Mesenchymal stem cell (in vitro differentiated cells and primary cell): ENCODE results near the gene TGFBR1. TPM values are rescaled to one million over a fixed set of nuclear protein-coding genes. Genes with fewer than 3 reads are reported as not detected.

Source experiments
- DNase-seq: peaks from one replicate; pipeline ENCODE4 v3.0.0-alpha.2; 2013
- H2AFZ ChIP-seq: one replicate; pipeline ENCODE4 v1.6.1; 2013; ENCODE audit warnings: low read depth, mild to moderate bottlenecking, control low read depth, inconsistent platforms, low read length, moderate library complexity
- H2AK5ac ChIP-seq: 2 replicates; pipeline ENCODE4 v1.6.1; 2013; ENCODE audit warnings: low read length, moderate library complexity, mild to moderate bottlenecking, inconsistent platforms; ENCODE audit not compliant: severe bottlenecking
- H2BK120ac ChIP-seq: one replicate; pipeline ENCODE4 v1.6.1; 2013; ENCODE audit warnings: low read depth, mild to moderate bottlenecking, inconsistent platforms, low read length, moderate library complexity
- H2BK12ac ChIP-seq, 2 experiments: one replicate each; pipeline ENCODE4 v1.6.1; 2013; ENCODE audit warnings: inconsistent platforms in 2 of 2, low read length in 2 of 2, mild to moderate bottlenecking in 2 of 2, moderate library complexity in 2 of 2, control low read depth in 1 of 2
- H2BK15ac ChIP-seq: one replicate; pipeline ENCODE4 v1.6.1; 2013; ENCODE audit warnings: mild to moderate bottlenecking, low read depth, inconsistent platforms; ENCODE audit not compliant: poor library complexity, severe bottlenecking
- H2BK5ac ChIP-seq: 2 replicates; pipeline ENCODE4 v1.6.1; 2013; ENCODE audit warnings: low read depth, mild to moderate bottlenecking, low read length, control low read depth, inconsistent platforms; ENCODE audit not compliant: poor library complexity, severe bottlenecking
- H3K14ac ChIP-seq, 2 experiments: one replicate each; pipeline ENCODE4 v1.6.1; 2013; ENCODE audit warnings: inconsistent platforms in 2 of 2, low read length in 2 of 2, control low read depth in 1 of 2, mild to moderate bottlenecking in 1 of 2, moderate library complexity in 1 of 2
- H3K18ac ChIP-seq, 2 experiments: one replicate each; pipeline ENCODE4 v1.6.1; 2013; ENCODE audit warnings: inconsistent platforms in 2 of 2, low read length in 2 of 2, control low read depth in 1 of 2, low read depth in 1 of 2, mild to moderate bottlenecking in 1 of 2
- H3K23ac ChIP-seq, 2 experiments: one replicate each; pipeline ENCODE4 v1.6.1; 2013; ENCODE audit warnings: inconsistent platforms in 2 of 2, low read length in 2 of 2, mild to moderate bottlenecking in 2 of 2, moderate library complexity in 2 of 2, control low read depth in 1 of 2
- H3K27ac ChIP-seq: 2 replicates; pipeline ENCODE4 v1.5.1; 2013; ENCODE audit warnings: mild to moderate bottlenecking, moderate library complexity, low read length, control low read depth, inconsistent platforms; ENCODE audit not compliant: poor library complexity, severe bottlenecking
- H3K27me3 ChIP-seq, 2 experiments: 2 replicates each; pipeline versions ENCODE4 v1.6.1 to v1.7.0; 2013; ENCODE audit warnings: low read length in 2 of 2, mild to moderate bottlenecking in 2 of 2, moderate library complexity in 2 of 2, control low read depth in 1 of 2, inconsistent platforms in 1 of 2; ENCODE audit not compliant: control insufficient read depth in 1 of 2, insufficient read depth in 1 of 2
- H3K36me3 ChIP-seq, 2 experiments: 2 replicates each; pipeline versions ENCODE4 v1.6.1 to v1.7.0; 2013; ENCODE audit warnings: low read length in 2 of 2, control low read depth in 1 of 2, inconsistent platforms in 1 of 2, low read depth in 1 of 2, mild to moderate bottlenecking in 1 of 2; ENCODE audit not compliant: insufficient read depth in 2 of 2, control insufficient read depth in 1 of 2
- H3K4ac ChIP-seq, 2 experiments: one replicate each; pipeline ENCODE4 v1.6.1; 2013; ENCODE audit warnings: inconsistent platforms in 2 of 2, low read length in 2 of 2, mild to moderate bottlenecking in 2 of 2, moderate library complexity in 2 of 2, control low read depth in 1 of 2, low read depth in 1 of 2
- H3K4me1 ChIP-seq: 2 replicates; pipeline ENCODE4 v1.6.1; 2013; ENCODE audit warnings: low read depth, low read length, control low read depth; ENCODE audit not compliant: control insufficient read depth, insufficient read depth
- H3K4me2 ChIP-seq: 2 replicates; pipeline ENCODE4 v1.6.1; 2013; ENCODE audit warnings: low read length, mild to moderate bottlenecking, inconsistent platforms; ENCODE audit not compliant: poor library complexity, severe bottlenecking
- H3K4me3 ChIP-seq, 2 experiments: 2 replicates each; pipeline versions ENCODE4 v1.5.1 to v1.7.0; 2013; ENCODE audit warnings: low read length in 2 of 2, mild to moderate bottlenecking in 2 of 2, control low read depth in 1 of 2, low read depth in 1 of 2; ENCODE audit not compliant: insufficient read depth in 1 of 2
- H3K79me1 ChIP-seq: replicated peaks from 2 replicates; pipeline ENCODE4 v1.6.1; 2013; ENCODE audit warnings: mild to moderate bottlenecking, control low read depth, low read length, inconsistent platforms; ENCODE audit not compliant: poor library complexity, severe bottlenecking
- H3K9ac ChIP-seq: 2 replicates; pipeline ENCODE4 v1.7.0; 2013; ENCODE audit warnings: mild to moderate bottlenecking, low read length, moderate library complexity
- H3K9me3 ChIP-seq: 2 replicates; pipeline ENCODE4 v1.7.0; 2013; ENCODE audit warnings: mild to moderate bottlenecking, low read length; ENCODE audit not compliant: control insufficient read depth
- H4K8ac ChIP-seq: one replicate; pipeline ENCODE4 v1.6.1; 2013; ENCODE audit warnings: inconsistent platforms, mild to moderate bottlenecking, low read length, moderate library complexity
- H4K91ac ChIP-seq: one replicate; pipeline ENCODE4 v1.6.1; 2013; ENCODE audit warnings: mild to moderate bottlenecking, low read length, inconsistent platforms
- WGBS: methylation state at CpG from one replicate; pipeline ENCODE4 v1.1.7; 2013; ENCODE audit warnings: mixed read lengths; 5-methylcytosine and 5-hydroxymethylcytosine counted together
- small RNA-seq: library from polyadenylated mRNA; stranded (forward); fragments of <200 nt; extraction: miRNeasy Mini kit (QIAGEN cat#:217004); gene quantifications from one replicate; pipeline ENCODE3, GENCODE V24; 2013; ENCODE audit warnings: low read depth

TGFBR1 gene

GRCh38 chr9:99197987-99198386 lies 93.1 kb downstream of the TGFBR1 start:
- H3K79me1 ChIP-seq = no peaks in the 10 kb centered on the region
- no peaks in the 10 kb centered on the region for H3K36me3 ChIP-seq
- H2BK120ac ChIP-seq = no peak overlapping the region
- H2AK5ac ChIP-seq = no peak overlapping the region
- peaks cover 23 to 40% of the 10 kb centered on the region in 2 experiments for H3K27me3 ChIP-seq
- no peak overlapping the region for H2BK12ac ChIP-seq
- no peak overlapping the region for H3K23ac ChIP-seq
- H3K14ac ChIP-seq = no peak overlapping the region
- no peaks in the 10 kb centered on the region for H3K4me1 ChIP-seq
- no peak overlapping the region for H3K27ac ChIP-seq
- H2BK5ac ChIP-seq = no peak overlapping the region
- H3K4me3 ChIP-seq = no peak overlapping the region
- H3K9ac ChIP-seq = no peak overlapping the region
- DNase-seq = no peak
- no peak overlapping the region for H2BK15ac ChIP-seq
- no peak overlapping the region for H4K91ac ChIP-seq
- H3K9me3 ChIP-seq = peaks cover 7% of the 10 kb centered on the region
- 77% methylated on average over 8 of the region's 9 CpGs for WGBS
- no peak overlapping the region for H4K8ac ChIP-seq
- no peak overlapping the region for H2AFZ ChIP-seq
- H3K4me2 ChIP-seq = no peak overlapping the region
- no peak overlapping the region for H3K4ac ChIP-seq
- H3K18ac ChIP-seq = no peak overlapping the region

- Histone ChIP-seq H3K27ac (no peak overlapping the region), H3K27me3 (peaks cover 23 to 30% of the 10 kb centered on the region in 2 experiments), H2BK12ac (no peak overlapping the region), H2BK120ac (no peak overlapping the region), H3K23ac (no peak overlapping the region), H3K4me3 (no peak overlapping the region), H3K4me2 (no peak overlapping the region), H2BK15ac (no peak overlapping the region), H3K36me3 (no peaks in the 10 kb centered on the region), H2AFZ (no peak overlapping the region), H3K4me1 (no peaks in the 10 kb centered on the region), H3K14ac (no peak overlapping the region), H2AK5ac (no peak overlapping the region), H2BK5ac (no peak overlapping the region), H3K79me1 (no peaks in the 10 kb centered on the region), H4K91ac (no peak overlapping the region), H3K9me3 (peaks cover 2% of the 10 kb centered on the region), H3K18ac (no peak overlapping the region), H3K4ac (no peak overlapping the region), H3K9ac (no peak overlapping the region), H4K8ac (no peak overlapping the region)
- no peak for DNase-seq
- WGBS = 91% methylated on average over 8 of the region's 8 CpGs
Observed at GRCh38 chr9:99199938-99200539, 95.1 kb downstream of the TGFBR1 start.

DNA sequence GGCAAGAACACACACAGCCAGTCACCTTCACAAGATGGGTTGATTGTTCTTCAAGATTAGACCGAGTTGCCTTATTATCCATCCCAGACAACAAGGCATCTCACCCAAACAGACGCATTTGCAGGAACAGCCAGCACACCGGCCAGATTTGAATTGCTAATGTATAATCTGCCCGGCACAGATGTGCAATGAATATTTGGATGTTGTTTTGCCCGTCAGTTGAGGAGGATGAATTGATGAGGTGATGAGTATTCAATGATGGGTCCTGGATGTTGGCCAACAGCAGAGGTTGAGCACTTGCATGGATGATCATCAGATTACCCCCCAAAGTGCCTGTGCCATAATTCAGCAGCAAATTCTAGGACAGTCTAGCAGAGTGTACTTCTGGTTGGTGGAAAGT lies 96.7 kb downstream of the TGFBR1 start:
- no peak overlapping the region for H3K14ac ChIP-seq
- no peak overlapping the region for H2BK5ac ChIP-seq
- 82% methylated on average over 5 of the region's 5 CpGs for WGBS
- H4K91ac ChIP-seq = no peak overlapping the region
- H3K9ac ChIP-seq = no peak overlapping the region
- no peaks in the 10 kb centered on the region for H3K79me1 ChIP-seq
- no peak overlapping the region for H3K4ac ChIP-seq
- H3K4me3 ChIP-seq = no peak overlapping the region
- H2AK5ac ChIP-seq = no peak overlapping the region
- H3K9me3 ChIP-seq = no peaks in the 10 kb centered on the region
- DNase-seq = no peak
- H2BK12ac ChIP-seq = no peak overlapping the region
- H3K27ac ChIP-seq = no peak overlapping the region
- H3K4me1 ChIP-seq = no peaks in the 10 kb centered on the region
- no peak overlapping the region for H3K4me2 ChIP-seq
- no peak overlapping the region for H3K23ac ChIP-seq
- peaks cover 23 to 24% of the 10 kb centered on the region in 2 experiments for H3K27me3 ChIP-seq
- H2AFZ ChIP-seq = no peak overlapping the region
- no peak overlapping the region for H2BK15ac ChIP-seq
- no peak overlapping the region for H4K8ac ChIP-seq
- H3K36me3 ChIP-seq = no peaks in the 10 kb centered on the region
- H2BK120ac ChIP-seq = no peak overlapping the region
- H3K18ac ChIP-seq = no peak overlapping the region

Small RNAs within 50 kb of the gene (small RNA-seq; reads per million reads assigned to genes)
- gene RN7SL794P = not detected
- not detected for gene RNA5SP290
